ENCODE results near the gene PIGU. TPM values are rescaled to one million over a fixed set of nuclear protein-coding genes. Genes with fewer than 3 reads are reported as not detected.

PIGU gene
- total and polyA plus RNA-seq, 2 of the 13 experiments (the other 11 are each of a cell fraction or from before 2014, with no cell fraction given): 45.5 to 231 TPM

GRCh38 chr20:34639755-34640222 is 37.1 kb downstream of the PIGU start (continued):
- TF ChIP-seq NFIC (IDR thresholded peaks at IDR 0.05; ENCODE audit: low read length) (0 out of 2 replicates have a peak, but pooled peaks have one; percentile 32), TEAD3 (CRISPR knock-in tag; optimal IDR thresholded peaks at IDR 0.05; ENCODE audit: borderline replicate concordance) (peak; percentile 84), ARID5B (CRISPR knock-in tag; IDR thresholded peaks at IDR 0.05) (peak; percentile 45; the same call in 1 of the 2 replicates), CREB1 (IDR thresholded peaks at IDR 0.05) (no peak), CREB1 (CRISPR knock-in tag; IDR thresholded peaks at IDR 0.05) (peak; percentile 35; the same call in 1 of the 2 replicates), NR2F2 (IDR thresholded peaks at IDR 0.05; ENCODE audit: borderline replicate concordance, low read depth) (0 out of 2 replicates have a peak, but pooled peaks have one; percentile 14), NCOA2 (CRISPR knock-in tag; IDR thresholded peaks at IDR 0.05) (peak; percentile 26; the same call in 1 of the 2 replicates), HIC2 (CRISPR knock-in tag; IDR thresholded peaks at IDR 0.05; ENCODE audit: low read depth) (peak; percentile 41; the same call in 1 of the 2 replicates), HNRNPL (IDR thresholded peaks at IDR 0.05; ENCODE audit: low read depth, low read length) (0 out of 2 replicates have a peak, but pooled peaks have one; percentile 51), HNRNPLL (IDR thresholded peaks at IDR 0.05; ENCODE audit: low read depth, low read length, poor library complexity, severe bottlenecking) (no peak), THRA (CRISPR knock-in tag; IDR thresholded peaks at IDR 0.05; ENCODE audit: borderline replicate concordance) (peak; percentile 90), MAFK (conservative IDR thresholded peaks at IDR 0.05 in 1 of 2, IDR thresholded peaks at IDR 0.05 in 1 of 2; ENCODE audit: low read length in 2 of 2) (no peak), TBX2 (CRISPR knock-in tag; IDR thresholded peaks at IDR 0.05; ENCODE audit: borderline replicate concordance) (0 out of 2 replicates have a peak, but pooled peaks have one; percentile 29), FOSL2 (CRISPR knock-in tag; IDR thresholded peaks at IDR 0.05) (0 out of 2 replicates have a peak, but pooled peaks have one; percentile 18), NR1H2 (CRISPR knock-in tag; IDR thresholded peaks at IDR 0.05; ENCODE audit: borderline replicate concordance, low read depth) (no peak), HHEX (CRISPR knock-in tag; IDR thresholded peaks at IDR 0.05) (no peak), RARA (CRISPR knock-in tag; IDR thresholded peaks at IDR 0.05) (peak; percentile 38), RXRB (CRISPR knock-in tag; IDR thresholded peaks at IDR 0.05; ENCODE audit: borderline replicate concordance) (peak; percentile 65; the same call in 1 of the 2 replicates), ETV6 (CRISPR knock-in tag; conservative IDR thresholded peaks at IDR 0.05) (no peak), ZBTB37 (CRISPR knock-in tag; IDR thresholded peaks at IDR 0.05) (peak; percentile 74; the same call in 1 of the 2 replicates), POLR2AphosphoS5 (IDR thresholded peaks at IDR 0.05; ENCODE audit: low read depth, low read length) (no peak), SOX13 (IDR thresholded peaks at IDR 0.05) (no peak), SOX13 (CRISPR knock-in tag; conservative IDR thresholded peaks at IDR 0.05 in 1 of 2, IDR thresholded peaks at IDR 0.05 in 1 of 2) (0 out of 4 replicates have a peak, but pooled peaks of 1 of the 2 experiments have one; percentile 32)
